GM13977 (cell line): ENCODE results near the gene KRT9.
"Not testable (repeated sequence)": the region's sequence is repeated elsewhere in the genome, so short reads cannot be mapped to it uniquely, and the experiment has no call there.

Experiments used
- DNase-seq: peaks from one replicate; pipeline ENCODE4 v3.0.0; 2012; ENCODE audit warnings: low spot score
- CTCF ChIP-seq: IDR thresholded peaks from 2 replicates; pipeline ENCODE4 v1.5.1; 2012; ENCODE audit warnings: mild to moderate bottlenecking, control low read depth; ENCODE audit not compliant: insufficient read depth; ENCODE audit errors: extremely low read depth, missing control alignments
- in situ Hi-C: fragments of 300-500 bp; cut with MboI; formaldehyde crosslinking; loops from one replicate; pipeline ENCODE4 v1.12.0; 2022; ENCODE audit warnings: low sequenced_read_pairs, low pct_unique_long_range_greater_than_20kb, mixed read lengths, inconsistent platforms; ENCODE audit not compliant: unreplicated experiment

Gene KRT9

GRCh38 chr17:41544935-41545334, 26.9 kb downstream of the KRT9 start:
- in situ Hi-C loops, result no loop called here
- no peak for TF ChIP-seq CTCF
- no peak for DNase-seq

GRCh38 chr17:41544491-41544892, 27.4 kb downstream of the KRT9 start:
- no peak for TF ChIP-seq CTCF
- in situ Hi-C loops, result no loop called here
- DNase-seq, result no peak

GRCh38 chr17:41542786-41543185, 29.1 kb downstream of the KRT9 start:
- in situ Hi-C loops, DNase-seq: not testable (repeated sequence)

GRCh38 chr17:41542357-41542756, 29.5 kb downstream of the KRT9 start:
- DNase-seq, result no peak
- TF ChIP-seq CTCF, result no peak
- in situ Hi-C loops, result no loop called here

- in situ Hi-C loops, result no loop called here
- DNase-seq, result no peak
- TF ChIP-seq CTCF, result no peak
These were observed 30.8 kb downstream of the KRT9 start for GRCh38 chr17:41540921-41541625.

GRCh38 chr17:41539979-41540701, 31.7 kb downstream of the KRT9 start:
- TF ChIP-seq CTCF, result no peak
- in situ Hi-C loops, result no loop called here
- no peak for DNase-seq

- TF ChIP-seq CTCF, result no peak
- no peak for DNase-seq
- in situ Hi-C loops, result no loop called here
These were observed 32.8 kb downstream of the KRT9 start for GRCh38 chr17:41539071-41539492.
